H1 (cell line): ENCODE results near the gene STXBP5. TPM values are rescaled to one million over a fixed set of nuclear protein-coding genes. Genes with fewer than 3 reads are reported as not detected.

Source experiments
- ASH2L ChIP-seq: fragments of 200-600, 300-600 bp; sonication (generic); IDR thresholded peaks from one replicate; pipeline ENCODE4 v1.7.1; 2017; ENCODE audit warnings: low read length
- CBX8 ChIP-seq: fragments of 300-800, 300-1000 bp; sonication (generic); IDR thresholded peaks from 2 replicates; pipeline ENCODE4 v1.7.1; 2016; ENCODE audit warnings: low read depth, low read length, borderline replicate concordance
- CHD2 ChIP-seq: IDR thresholded peaks from 2 replicates; pipeline ENCODE4 v1.6.1; 2012; ENCODE audit warnings: low read length, improper control_type of control experiment
- EGR1 ChIP-seq: IDR thresholded peaks from 2 replicates; pipeline ENCODE4 v1.6.1; 2011; ENCODE audit warnings: low read depth, low read length, borderline replicate concordance
- EP300 ChIP-seq, 2 experiments: IDR thresholded peaks; 1 replicate in 1 of 2; 2 replicates in 1 of 2; pipeline ENCODE4 v1.6.1; 2011 to 2012; ENCODE audit warnings: low read depth in 2 of 2, low read length in 2 of 2, mild to moderate bottlenecking in 2 of 2, borderline replicate concordance in 1 of 2, inconsistent platforms in 1 of 2, moderate library complexity in 1 of 2
- FOSL1 ChIP-seq: IDR thresholded peaks from 2 replicates; pipeline ENCODE4 v1.6.1; 2011; ENCODE audit warnings: mild to moderate bottlenecking, low read depth, low read length, moderate library complexity; ENCODE audit not compliant: insufficient read depth
- GABPA ChIP-seq: IDR thresholded peaks from 2 replicates; pipeline ENCODE4 v1.6.1; 2011; ENCODE audit warnings: mild to moderate bottlenecking, low read length, moderate library complexity, borderline replicate concordance; ENCODE audit not compliant: insufficient read depth
- GTF2F1 ChIP-seq: IDR thresholded peaks from 2 replicates; pipeline ENCODE4 v1.6.1; 2012; ENCODE audit warnings: low read depth, low read length, improper control_type of control experiment, borderline replicate concordance
- HDAC2 ChIP-seq, 2 experiments: fragments of 300-600 bp in 1 of 2; sonication (generic) in 1 of 2; IDR thresholded peaks; 2 replicates each; pipeline ENCODE4 v1.6.1; 2011 to 2012; ENCODE audit warnings: low read depth in 2 of 2, low read length in 2 of 2, mild to moderate bottlenecking in 2 of 2, moderate library complexity in 2 of 2, borderline replicate concordance in 1 of 2, inconsistent platforms in 1 of 2
- JUN ChIP-seq: IDR thresholded peaks from 2 replicates; pipeline ENCODE4 v1.6.1; 2011; ENCODE audit warnings: low read depth, mild to moderate bottlenecking, improper control_type of control experiment, low read length
- JUND ChIP-seq: IDR thresholded peaks from 2 replicates; pipeline ENCODE4 v1.6.1; 2011; ENCODE audit warnings: mild to moderate bottlenecking, improper control_type of control experiment, low read length
- KDM4A ChIP-seq: IDR thresholded peaks from one replicate; pipeline ENCODE4 v1.7.1; 2012; ENCODE audit warnings: low read depth, mild to moderate bottlenecking, moderate library complexity, low read length, inconsistent platforms; ENCODE audit not compliant: severe bottlenecking
- MAFK ChIP-seq: IDR thresholded peaks from 2 replicates; pipeline ENCODE4 v1.6.1; 2012; ENCODE audit warnings: low read depth, mild to moderate bottlenecking, improper control_type of control experiment, low read length
- NANOG ChIP-seq: IDR thresholded peaks from 2 replicates; pipeline ENCODE4 v1.6.1; 2011; ENCODE audit warnings: low read length, low read depth, mild to moderate bottlenecking, inconsistent platforms; ENCODE audit not compliant: insufficient read depth, poor library complexity, severe bottlenecking
- POU5F1 ChIP-seq: IDR thresholded peaks from 2 replicates; pipeline ENCODE4 v1.6.1; 2011; ENCODE audit warnings: low read depth, mild to moderate bottlenecking, low read length, moderate library complexity
- RAD21 ChIP-seq, 2 experiments: IDR thresholded peaks in 1 of 2; conservative IDR thresholded peaks in 1 of 2; 2 replicates each; pipeline ENCODE4 v1.6.1; 2011; ENCODE audit warnings: low read depth in 2 of 2, low read length in 2 of 2, improper control_type of control experiment in 1 of 2, inconsistent platforms in 1 of 2, mild to moderate bottlenecking in 1 of 2, moderate library complexity in 1 of 2
- RXRA ChIP-seq: IDR thresholded peaks from 2 replicates; pipeline ENCODE4 v1.6.1; 2011; ENCODE audit warnings: low read depth, mild to moderate bottlenecking, low read length, moderate library complexity; ENCODE audit not compliant: insufficient read depth
- SAP30 ChIP-seq: fragments of 300-600 bp; sonication (generic); IDR thresholded peaks from 2 replicates; pipeline ENCODE4 v1.7.1; 2012; ENCODE audit warnings: low read length, moderate library complexity, mild to moderate bottlenecking, inconsistent platforms; ENCODE audit not compliant: insufficient read depth, insufficient replicate concordance
- SIRT6 ChIP-seq: IDR thresholded peaks from one replicate; pipeline ENCODE4 v1.7.1; 2012; ENCODE audit warnings: low read length, inconsistent platforms
- SP1 ChIP-seq: IDR thresholded peaks from 2 replicates; pipeline ENCODE4 v1.6.1; 2011; ENCODE audit warnings: low read depth, low read length
- TAF1 ChIP-seq: IDR thresholded peaks from 2 replicates; pipeline ENCODE4 v1.6.1; 2011; ENCODE audit warnings: mild to moderate bottlenecking, low read depth, low read length
- YY1 ChIP-seq: IDR thresholded peaks from 2 replicates; pipeline ENCODE4 v1.6.1; 2011; ENCODE audit warnings: low read depth, mild to moderate bottlenecking, low read length
- ZNF274 ChIP-seq: IDR thresholded peaks from 2 replicates; pipeline ENCODE4 v1.7.0; 2012; ENCODE audit warnings: low read length, borderline replicate concordance; ENCODE audit errors: extremely low read depth
- polyA plus RNA-seq, 7 experiments: library from polyadenylated mRNA; depleted of rRNA in 3 of 7; stranded (reverse) in 5 of 7; unstranded in 2 of 7; fragments of >200 nt in 5 of 7; fragments of 200-250 nt in 2 of 7; gene quantifications; 1 replicate in 5 of 7; 2 replicates in 1 of 7; 4 replicates in 1 of 7; pipeline versions ENCODE4 v1.2.1 to v1.2.3, GENCODE V29; 2011 to 2013; ENCODE audit warnings: missing spikeins in 2 of 7, mixed read lengths in 2 of 7
- total RNA-seq: library from RNA; stranded (reverse); fragmentation: NEBNext Ultra II Directional; extraction: Animal tissue kit (Norgen Biotek cat#: 25700); gene quantifications from 2 replicates; pipeline ENCODE4 v1.2.1, GENCODE V29; 2021

STXBP5 gene
- total and polyA plus RNA-seq, 2 of the 8 experiments (the other 6 are each of a cell fraction or from before 2014, with no cell fraction given), result 2.7 to 10.8 TPM

DNA sequence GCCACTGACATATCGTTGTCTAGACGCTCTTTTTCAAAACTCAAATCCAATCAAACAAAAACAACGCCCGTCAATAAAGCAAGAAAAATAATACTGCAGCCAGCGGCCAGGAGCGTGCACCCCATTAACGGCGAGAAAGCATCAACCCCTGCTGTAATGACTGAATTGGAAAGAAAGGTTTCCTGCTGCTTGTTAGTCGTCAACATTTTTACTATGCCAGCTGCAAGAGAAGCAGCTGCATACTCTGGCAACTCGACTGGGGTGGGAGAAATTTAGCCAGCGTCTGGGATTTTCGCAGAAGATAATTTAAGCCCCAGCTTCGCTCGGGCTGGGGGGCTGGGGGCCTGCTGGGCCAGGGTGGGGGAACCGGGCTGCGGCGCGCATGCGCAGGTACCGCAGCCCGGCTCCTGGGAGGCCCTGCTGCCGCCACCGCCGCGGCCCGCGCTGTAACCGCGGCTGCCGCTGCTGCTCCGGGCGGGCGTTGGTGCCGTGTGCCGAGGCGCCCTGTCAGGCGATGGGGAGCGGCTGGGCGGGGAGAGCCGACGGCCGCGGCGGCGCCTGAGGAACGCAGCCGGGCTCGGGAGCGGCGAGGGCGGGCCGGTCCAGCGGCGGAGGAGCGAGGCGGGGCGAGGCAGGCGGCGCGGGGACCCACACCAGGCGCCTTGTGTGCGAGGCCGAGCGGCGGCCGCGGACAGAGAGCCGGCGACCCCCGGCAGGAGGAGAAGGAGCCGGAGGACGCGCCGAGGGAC, 732 bp upstream of the STXBP5 start (continued):
- TF ChIP-seq ZNF274 (no peak), YY1 (no peak), ASH2L (peak; percentile 8), GTF2F1 (no peak), SP1 (no peak), JUN (no peak), POU5F1 (no peak), CBX8 (no peak), JUND (no peak), SAP30 (no peak), RAD21 (IDR thresholded peaks at IDR 0.05 in 1 of 2, conservative IDR thresholded peaks at IDR 0.05 in 1 of 2; ENCODE audit: low read depth in 2 of 2, low read length in 2 of 2) (0 out of 4 replicates have a peak, but pooled peaks of 1 of the 2 experiments have one; percentile 0), CHD2 (no peak), EP300 (IDR thresholded peaks at IDR 0.05; ENCODE audit: borderline replicate concordance in 1 of 2, low read depth in 2 of 2, low read length in 2 of 2) (no peak), MAFK (no peak), RXRA (no peak), FOSL1 (no peak), HDAC2 (IDR thresholded peaks at IDR 0.05; ENCODE audit: borderline replicate concordance in 1 of 2, low read depth in 2 of 2, low read length in 2 of 2) (no peak), KDM4A (peak; percentile 21), GABPA (no peak), SIRT6 (no peak), NANOG (no peak), TAF1 (peak; percentile 69), EGR1 (no peak)
